Lower leg skin (tissue), 3 donors: ENCODE results near the gene FSTL1.

Experiments
- POLR2A ChIP-seq, 2 donors: fragments of 450-650 bp; IDR thresholded peaks; one replicate each; pipeline ENCODE4 v1.6.1; 2016 to 2017; ENCODE audit warnings: antibody characterized with exemption in 2 of 2, mild to moderate bottlenecking in 1 of 2, moderate library complexity in 1 of 2
- TF ChIP-seq, protein P1 (sequence below), 3 donors: fragments of 450-650 bp; IDR thresholded peaks; one replicate each; pipeline ENCODE4 v1.5.1; 2016; ENCODE audit warnings: antibody characterized with exemption in 3 of 3, mild to moderate bottlenecking in 3 of 3, moderate library complexity in 2 of 3

DNA sequence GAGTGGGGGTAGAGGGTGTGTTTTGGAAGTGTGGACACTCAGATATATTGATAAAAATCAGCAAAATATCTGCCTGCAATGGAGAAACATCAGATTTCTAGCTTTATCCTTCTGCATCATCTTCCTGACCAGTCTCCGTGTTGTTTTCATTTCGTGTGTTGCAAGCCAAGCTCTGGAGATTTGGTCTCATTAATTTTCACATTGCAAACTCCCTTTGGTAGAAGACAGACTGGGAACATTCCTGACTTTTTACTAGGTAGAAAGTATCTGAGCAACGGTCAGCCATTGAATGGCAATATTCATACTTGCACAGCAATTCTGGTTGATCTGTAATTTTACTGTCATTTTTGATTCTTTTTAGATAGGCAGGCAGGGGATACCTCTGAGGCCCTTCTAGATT lies 30.4 kb downstream of the FSTL1 start:
- TF ChIP-seq, protein P1, sequence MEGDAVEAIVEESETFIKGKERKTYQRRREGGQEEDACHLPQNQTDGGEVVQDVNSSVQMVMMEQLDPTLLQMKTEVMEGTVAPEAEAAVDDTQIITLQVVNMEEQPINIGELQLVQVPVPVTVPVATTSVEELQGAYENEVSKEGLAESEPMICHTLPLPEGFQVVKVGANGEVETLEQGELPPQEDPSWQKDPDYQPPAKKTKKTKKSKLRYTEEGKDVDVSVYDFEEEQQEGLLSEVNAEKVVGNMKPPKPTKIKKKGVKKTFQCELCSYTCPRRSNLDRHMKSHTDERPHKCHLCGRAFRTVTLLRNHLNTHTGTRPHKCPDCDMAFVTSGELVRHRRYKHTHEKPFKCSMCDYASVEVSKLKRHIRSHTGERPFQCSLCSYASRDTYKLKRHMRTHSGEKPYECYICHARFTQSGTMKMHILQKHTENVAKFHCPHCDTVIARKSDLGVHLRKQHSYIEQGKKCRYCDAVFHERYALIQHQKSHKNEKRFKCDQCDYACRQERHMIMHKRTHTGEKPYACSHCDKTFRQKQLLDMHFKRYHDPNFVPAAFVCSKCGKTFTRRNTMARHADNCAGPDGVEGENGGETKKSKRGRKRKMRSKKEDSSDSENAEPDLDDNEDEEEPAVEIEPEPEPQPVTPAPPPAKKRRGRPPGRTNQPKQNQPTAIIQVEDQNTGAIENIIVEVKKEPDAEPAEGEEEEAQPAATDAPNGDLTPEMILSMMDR (IDR thresholded peaks at IDR 0.05) = no peak
- no peak for TF ChIP-seq POLR2A (IDR thresholded peaks at IDR 0.05)
